ENCODE measurements around the gene PTPRJ. TPM values are rescaled to one million over a fixed set of nuclear protein-coding genes. Genes with fewer than 3 reads are reported as not detected.

Gene PTPRJ
- total RNA-seq, 1 experiment from 2014 or later, result 43.7 TPM

DNA sequence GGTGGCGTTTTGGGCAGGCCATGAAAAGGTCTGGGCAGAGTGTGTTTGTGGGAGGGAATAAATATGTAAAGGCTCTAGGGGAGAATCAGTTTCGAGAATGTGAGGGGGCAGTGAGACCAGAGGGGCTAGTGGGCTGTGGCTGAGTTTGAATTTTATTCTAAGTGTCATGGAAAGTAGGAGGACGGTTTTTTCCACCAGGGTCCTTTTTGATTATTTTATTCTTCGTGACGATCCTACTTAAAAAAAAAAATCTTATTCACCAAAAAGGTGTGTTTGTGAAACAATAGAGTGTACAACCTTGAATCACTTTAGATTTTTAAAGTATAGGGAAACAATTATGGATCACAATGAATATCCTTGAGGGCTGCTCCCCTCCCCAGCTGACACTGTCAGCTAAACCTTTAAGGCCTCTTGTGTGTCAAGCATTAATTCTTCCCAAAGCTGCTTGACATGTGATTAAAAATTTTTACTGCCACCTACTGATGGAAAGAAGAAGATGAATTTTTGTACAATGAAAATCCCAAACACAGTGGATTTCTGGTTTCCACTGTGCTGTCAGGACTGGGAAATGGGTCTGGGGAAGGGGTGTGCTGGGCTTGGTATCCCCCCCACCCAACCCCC lies 128.8 kb downstream of the PTPRJ start:
- peaks cover 32% of the 10 kb centered on the region; the same call in 1 of the 2 replicates for H3F3A ChIP-seq (ENCODE audit: insufficient read depth, low read depth)
- TF ChIP-seq CTCF (conservative IDR thresholded peaks at IDR 0.05) (no peak; the same call in 1 of the 2 replicates), EZH2 (IDR thresholded peaks at IDR 0.05; ENCODE audit: low read depth) (no peak)
- intact Hi-C loops (cut with micrococcal nuclease; ENCODE audit: unreplicated experiment), result loop anchor here (1.0 to 2.0 kb wide), 5 partner anchors 46 to 256 kb away; partner anchors contain the start of gene PTPRJ
- BruUV-seq (replicated peaks), result no TSS peak
- H2AFZ ChIP-seq, result no peak overlapping the region
- H3K9me3 ChIP-seq (ENCODE audit: insufficient read depth, low read depth), result no peaks in the 10 kb centered on the region
- H3K4me2 ChIP-seq, result peak overlapping the region; percentile 73
- no peaks in the 10 kb centered on the region for H4K20me1 ChIP-seq (ENCODE audit: insufficient read depth)
- H3K27ac ChIP-seq, result peak overlapping the region; percentile 49
- ChIA-PET CTCF (interaction anchor here (0.5 to 1.6 kb wide), 10 partner anchors 45 to 191 kb away, joined by 3 to 7 read pairs (median 3); no protein-coding TSS in a partner anchor), POLR2A (ENCODE audit: unreplicated experiment) (interaction anchor here (0.5 to 1.0 kb wide), 3 partner anchors 45 to 325 kb away, joined by 4 to 9 read pairs (median 7); no protein-coding TSS in a partner anchor)
- peaks cover 40% of the 10 kb centered on the region for H3K79me2 ChIP-seq (ENCODE audit: low read depth)
- DNase-seq, result peak in 1 of 2 experiments; percentile 70
- peak overlapping the region; percentile 31; the same call in 1 of the 2 replicates for H3K4me3 ChIP-seq
- no peaks in the 10 kb centered on the region for H3K27me3 ChIP-seq (ENCODE audit: insufficient read depth, low read depth)
- H3K9me2 ChIP-seq (ENCODE audit: insufficient read depth), result no peaks in the 10 kb centered on the region
- H3K36me3 ChIP-seq (ENCODE audit: low read depth), result peaks cover 5% of the 10 kb centered on the region; the same call in 1 of the 2 replicates
- peaks cover 41% of the 10 kb centered on the region for H3K4me1 ChIP-seq (replicated peaks; ENCODE audit: insufficient read depth)

GRCh38 chr11:48110509-48110766 lies 130.1 kb downstream of the PTPRJ start:
- Histone ChIP-seq H3K9me3 (ENCODE audit: insufficient read depth, low read depth) (peaks cover 7% of the 10 kb centered on the region), H3K4me1 (replicated peaks; ENCODE audit: insufficient read depth) (peaks cover 41% of the 10 kb centered on the region), H2AFZ (no peak overlapping the region), H3K36me3 (ENCODE audit: low read depth) (peaks cover 17% of the 10 kb centered on the region), H3K4me3 (no peak overlapping the region), H4K20me1 (ENCODE audit: insufficient read depth) (no peaks in the 10 kb centered on the region), H3K9me2 (ENCODE audit: insufficient read depth) (no peaks in the 10 kb centered on the region), H3K27ac (no peak overlapping the region), H3K79me2 (ENCODE audit: low read depth) (peaks cover 28% of the 10 kb centered on the region), H3K4me2 (peak overlapping the region; percentile 73; the same call in 1 of the 2 replicates), H3K27me3 (ENCODE audit: insufficient read depth, low read depth) (no peaks in the 10 kb centered on the region), H3F3A (ENCODE audit: insufficient read depth, low read depth) (peaks cover 39% of the 10 kb centered on the region; the same call in 1 of the 2 replicates)
- ChIA-PET POLR2A (ENCODE audit: unreplicated experiment) (no interaction called here), CTCF (interaction anchor here (0.5 to 0.7 kb wide), 2 partner anchors 47 to 263 kb away, joined by 3 to 5 read pairs; no protein-coding TSS in a partner anchor)
- BruUV-seq (replicated peaks), result no TSS peak
- intact Hi-C loops (cut with micrococcal nuclease; ENCODE audit: unreplicated experiment), result loop anchor here (1.0 to 5.0 kb wide), 2 partner anchors 176 to 343 kb away; partner anchors contain the start of gene FNBP4
- TF ChIP-seq CTCF (conservative IDR thresholded peaks at IDR 0.05) (no peak), EZH2 (IDR thresholded peaks at IDR 0.05; ENCODE audit: low read depth) (no peak)
- DNase-seq, result no peak

- Histone ChIP-seq H3K79me2 (ENCODE audit: low read depth) (peaks cover 23% of the 10 kb centered on the region), H3K9me3 (ENCODE audit: insufficient read depth, low read depth) (peaks cover 7% of the 10 kb centered on the region), H2AFZ (no peak overlapping the region), H3K4me2 (no peak overlapping the region), H4K20me1 (ENCODE audit: insufficient read depth) (no peaks in the 10 kb centered on the region), H3F3A (ENCODE audit: insufficient read depth, low read depth) (peaks cover 37% of the 10 kb centered on the region), H3K27me3 (ENCODE audit: insufficient read depth, low read depth) (no peaks in the 10 kb centered on the region), H3K4me1 (replicated peaks; ENCODE audit: insufficient read depth) (peaks cover 35% of the 10 kb centered on the region), H3K4me3 (no peak overlapping the region), H3K36me3 (ENCODE audit: low read depth) (peaks cover 22% of the 10 kb centered on the region), H3K27ac (no peak overlapping the region), H3K9me2 (ENCODE audit: insufficient read depth) (no peaks in the 10 kb centered on the region)
- DNase-seq, result no peak
- ChIA-PET POLR2A (ENCODE audit: unreplicated experiment) (interaction anchor here (0.5 kb wide), 1 partner anchor 56 kb away, joined by 4 read pairs; no protein-coding TSS in a partner anchor), CTCF (interaction anchor here (0.6 kb wide), 1 partner anchor 94 kb away, joined by 5 read pairs; no protein-coding TSS in a partner anchor)
- intact Hi-C loops (cut with micrococcal nuclease; ENCODE audit: unreplicated experiment), result loop anchor here (5.0 kb wide), 1 partner anchor 345 kb away; the partner anchor contains the start of gene FNBP4
- BruUV-seq (replicated peaks), result no TSS peak
- no peak for TF ChIP-seq CTCF (conservative IDR thresholded peaks at IDR 0.05)
- TF ChIP-seq EZH2 (IDR thresholded peaks at IDR 0.05; ENCODE audit: low read depth), result no peak
These were observed 131.5 kb downstream of the PTPRJ start for GRCh38 chr11:48111891-48112290.

All from PC-9 (cell line).